GM19438 (cell line): ENCODE data around the gene ESRRA.
A peak's percentile ranks its signal among the peaks of the same experiment; 100 is the strongest.

Experiments
- ATAC-seq: cut with Tn5 transposase; IDR thresholded peaks from one replicate; pipeline ENCODE4 v1.9.1; 2021; ENCODE audit warnings: low read depth; ENCODE audit not compliant: unreplicated experiment

ESRRA gene

GRCh38 chr11:64344787-64345186 lies 39.5 kb downstream of the ESRRA start:
- ATAC-seq, result no peak

- ATAC-seq, result no peak
Measured at GRCh38 chr11:64347193-64347867, 42.0 kb downstream of the ESRRA start.

- no peak for ATAC-seq
Measured at GRCh38 chr11:64348383-64349024, 43.2 kb downstream of the ESRRA start.

- no peak for ATAC-seq
Measured at GRCh38 chr11:64349025-64349387, 43.7 kb downstream of the ESRRA start.

DNA sequence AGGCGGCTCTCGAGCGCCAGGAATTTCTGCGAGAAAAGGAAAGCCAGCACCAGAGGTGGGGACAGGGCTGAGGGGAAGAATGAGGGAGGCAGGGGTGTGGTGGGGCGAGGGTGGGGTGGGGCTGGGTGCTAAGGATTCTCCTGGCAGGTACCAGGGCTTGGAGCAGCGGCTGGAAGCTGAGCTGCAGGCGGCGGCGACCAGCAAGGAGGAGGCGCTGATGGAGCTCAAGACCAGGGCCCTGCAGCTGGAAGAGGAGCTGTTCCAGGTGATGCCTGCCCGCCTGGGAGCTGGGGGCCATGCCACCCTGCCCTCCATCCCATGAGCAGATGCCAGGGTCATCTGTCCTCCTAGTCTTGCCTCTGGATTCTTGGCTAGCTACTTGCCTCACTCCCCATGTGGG lies 44.1 kb downstream of the ESRRA start:
- no peak for ATAC-seq

- no peak for ATAC-seq
Measured at GRCh38 chr11:64351136-64351631, 45.9 kb downstream of the ESRRA start.

DNA sequence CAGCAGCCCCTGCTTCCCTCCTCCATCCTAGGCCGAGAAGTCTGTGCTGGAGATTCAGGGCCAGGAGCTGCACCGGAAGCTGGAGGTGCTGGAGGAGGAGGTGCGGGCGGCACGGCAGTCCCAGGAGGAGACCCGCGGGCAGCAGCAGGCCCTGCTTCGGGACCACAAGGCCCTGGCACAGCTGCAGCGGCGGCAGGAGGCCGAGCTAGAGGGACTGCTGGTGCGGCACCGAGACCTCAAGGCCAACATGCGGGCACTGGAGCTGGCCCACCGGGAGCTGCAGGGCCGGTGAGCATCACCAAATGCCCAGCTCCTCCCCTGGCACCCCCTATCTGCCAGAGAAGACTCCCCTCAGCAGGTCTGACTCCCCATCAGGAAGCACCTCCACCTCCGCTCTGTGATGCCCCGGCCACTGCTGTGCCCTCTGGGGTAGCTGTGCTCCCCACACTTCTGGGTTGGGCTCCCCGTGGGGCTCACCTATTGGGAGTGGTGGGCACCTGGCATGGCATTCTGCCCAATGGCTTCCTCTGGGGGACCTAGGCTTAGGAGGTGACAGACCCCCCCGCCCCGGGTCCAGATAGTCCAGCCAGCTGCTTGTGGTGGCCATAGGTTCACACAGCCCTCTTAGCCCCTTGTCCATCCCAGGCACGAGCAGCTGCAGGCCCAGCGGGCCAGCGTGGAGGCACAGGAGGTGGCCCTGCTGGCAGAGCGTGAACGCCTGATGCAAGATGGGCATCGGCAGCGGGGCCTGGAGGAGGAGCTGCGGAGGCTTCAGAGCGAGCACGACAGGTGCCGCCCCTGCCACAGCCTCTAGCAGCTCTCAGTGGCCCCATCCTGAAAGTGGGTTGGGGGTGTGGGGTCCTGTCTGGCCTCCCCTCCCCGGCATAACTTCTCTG lies 47.0 kb downstream of the ESRRA start:
- ATAC-seq, result no peak

DNA sequence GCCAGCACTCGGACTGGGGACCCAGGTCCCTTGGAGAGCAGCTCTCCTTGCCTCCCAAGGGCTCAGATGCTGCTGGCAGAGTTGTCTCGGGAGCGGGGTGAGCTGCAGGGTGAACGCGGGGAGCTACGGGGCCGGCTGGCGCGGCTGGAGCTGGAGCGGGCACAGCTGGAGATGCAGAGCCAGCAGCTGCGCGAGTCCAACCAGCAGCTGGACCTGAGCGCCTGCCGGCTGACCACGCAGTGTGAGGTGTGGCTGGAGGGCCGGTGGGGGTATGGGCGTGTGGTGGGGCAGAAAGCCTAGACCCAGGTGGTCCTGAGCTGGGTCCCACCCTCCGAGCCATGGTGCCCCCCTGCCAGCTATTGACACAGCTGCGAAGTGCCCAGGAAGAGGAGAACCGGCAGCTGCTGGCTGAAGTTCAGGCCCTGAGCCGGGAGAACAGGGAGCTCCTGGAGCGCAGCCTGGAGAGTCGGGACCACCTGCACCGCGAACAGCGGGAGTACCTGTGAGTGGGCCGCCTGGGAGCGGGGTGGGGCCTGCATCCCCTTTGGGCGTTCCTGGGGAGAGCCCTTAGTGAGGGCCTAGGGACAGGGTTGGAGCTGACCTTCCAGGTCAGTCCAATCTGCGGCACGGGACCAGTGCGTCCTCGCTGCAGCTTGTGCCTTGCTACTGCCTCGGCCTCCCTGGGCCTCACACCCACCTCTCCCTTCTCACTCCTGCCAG lies 47.8 kb downstream of the ESRRA start:
- ATAC-seq, result no peak

DNA sequence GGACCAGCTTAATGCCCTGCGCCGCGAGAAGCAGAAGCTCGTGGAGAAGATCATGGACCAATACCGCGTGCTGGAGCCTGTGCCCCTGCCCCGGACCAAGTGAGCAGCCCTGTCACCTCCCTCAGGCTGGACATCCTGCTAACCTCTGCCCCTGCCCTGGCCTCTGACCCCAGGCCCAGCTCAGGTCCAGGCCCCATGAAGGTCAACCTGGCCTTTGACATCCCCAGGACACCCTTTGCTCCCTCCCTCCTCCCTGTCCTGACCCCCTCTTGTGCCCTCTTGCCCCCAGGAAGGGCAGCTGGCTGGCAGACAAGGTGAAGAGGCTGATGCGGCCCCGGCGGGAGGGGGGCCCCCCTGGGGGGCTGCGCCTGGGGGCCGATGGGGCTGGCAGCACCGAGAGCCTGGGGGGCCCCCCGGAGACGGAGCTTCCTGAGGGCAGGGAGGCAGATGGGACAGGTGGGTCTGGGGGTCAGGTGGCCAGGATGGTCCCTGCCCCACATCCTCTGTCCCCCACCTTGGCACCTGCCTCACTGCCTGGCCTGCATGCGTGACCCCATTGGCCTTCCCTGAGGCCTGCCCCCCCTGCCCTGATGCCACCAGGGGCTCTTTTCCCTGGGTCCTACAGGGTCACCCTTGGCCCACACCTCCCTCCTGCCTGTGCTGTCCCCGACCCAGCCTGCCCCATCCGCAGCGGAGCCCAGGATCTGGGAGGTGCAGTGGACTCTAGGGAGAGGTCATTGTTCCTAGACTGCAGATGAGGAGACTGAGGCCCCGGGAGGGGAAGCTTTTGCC lies 48.6 kb downstream of the ESRRA start:
- no peak for ATAC-seq

DNA sequence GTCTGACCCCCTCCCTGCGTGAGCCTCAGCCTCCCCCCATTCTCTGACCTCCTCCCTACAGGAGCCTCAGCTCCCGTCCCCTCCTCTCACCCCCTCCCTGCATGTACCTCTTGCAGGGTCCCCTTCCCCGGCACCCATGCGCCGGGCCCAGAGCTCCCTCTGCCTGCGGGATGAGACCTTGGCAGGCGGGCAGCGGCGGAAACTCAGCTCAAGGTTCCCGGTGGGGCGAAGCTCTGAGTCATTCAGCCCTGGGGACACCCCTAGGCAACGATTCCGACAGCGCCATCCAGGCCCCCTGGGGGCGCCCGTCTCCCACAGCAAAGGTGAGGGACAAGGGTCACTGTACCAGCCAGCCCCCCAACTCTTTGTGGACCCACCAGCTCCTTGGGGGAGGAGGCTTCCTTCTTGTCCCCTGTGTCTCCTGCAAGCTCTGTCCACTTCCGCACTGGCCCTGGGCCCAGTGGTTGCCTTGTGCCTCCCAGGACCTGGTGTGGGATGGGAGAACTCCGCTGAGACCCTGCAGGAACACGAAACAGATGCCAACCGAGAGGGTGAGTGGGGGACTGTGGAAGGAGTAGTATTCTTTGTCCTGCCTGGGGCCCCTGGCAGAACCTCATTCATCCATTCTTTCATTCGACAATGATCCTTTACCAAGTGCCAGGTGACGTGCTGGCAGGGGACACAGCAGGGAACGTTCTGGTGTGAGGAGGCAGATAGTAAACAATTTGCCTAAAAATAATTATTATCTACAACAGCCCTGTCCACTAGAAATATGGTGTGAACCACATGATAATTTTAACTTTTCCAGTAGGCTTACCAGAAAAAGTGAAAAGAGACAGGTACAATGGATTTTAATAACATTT lies 50.0 kb downstream of the ESRRA start:
- ATAC-seq, result no peak

- ATAC-seq, result no peak
Measured at GRCh38 chr11:64356498-64357411, 51.4 kb downstream of the ESRRA start.

DNA sequence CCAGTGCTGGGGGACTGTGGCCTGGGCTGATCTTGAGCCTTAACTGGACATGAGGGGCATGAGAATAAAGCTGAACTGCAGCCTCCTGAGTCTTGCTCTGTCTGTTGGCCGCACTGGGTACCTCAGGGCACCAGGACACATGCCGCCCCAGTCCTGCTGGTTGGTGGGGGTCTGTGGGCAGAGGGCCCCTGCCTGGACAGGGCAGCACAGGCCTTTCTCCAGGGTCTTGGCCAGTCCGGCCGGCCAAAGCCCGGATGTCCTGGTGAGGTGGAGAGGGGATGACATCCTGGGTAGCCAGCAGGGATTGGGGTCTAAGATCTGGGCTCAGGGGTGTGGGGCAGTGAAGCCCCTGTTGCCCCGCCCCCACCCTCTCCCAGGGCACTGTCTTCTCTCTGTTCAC lies 52.1 kb downstream of the ESRRA start:
- ATAC-seq, result no peak

- ATAC-seq, result no peak
Measured at GRCh38 chr11:64357904-64358535, 52.7 kb downstream of the ESRRA start.

DNA sequence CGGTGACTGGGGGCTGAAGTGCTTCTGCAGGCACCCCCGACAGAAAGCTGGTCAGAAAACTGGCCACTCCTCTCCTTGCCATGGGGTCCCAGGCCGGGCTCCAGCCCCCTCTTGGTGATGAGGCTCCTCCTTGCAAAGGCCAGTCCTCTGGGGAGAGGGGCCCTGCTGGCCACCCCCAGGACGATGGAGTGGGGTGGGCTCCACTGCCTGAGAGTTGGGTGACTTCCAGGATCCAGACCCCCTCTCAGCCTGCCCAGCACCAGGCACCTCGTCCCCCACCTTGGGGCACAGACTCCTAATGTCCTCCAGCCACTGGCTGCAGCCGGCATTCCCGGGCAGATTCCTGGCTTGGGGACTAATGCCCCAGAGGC lies 53.2 kb downstream of the ESRRA start:
- ATAC-seq, result no peak

GRCh38 chr11:64358907-64359711 lies 53.8 kb downstream of the ESRRA start, which contains the start of gene RPS6KA4:
Gene RPS6KA4, plus strand, starts transcription at chr11:64359162. Its CDS starts 74 bp downstream, at chr11:64359236.
- ATAC-seq, result peak; percentile 47

- ATAC-seq, result no peak
Measured at GRCh38 chr11:64359712-64360445, 54.6 kb downstream of the ESRRA start.
